ENCODE results near the gene NSUN4.
A peak's percentile ranks its signal among the peaks of the same experiment; 100 is the strongest.

Gene NSUN4

GRCh38 chr1:46341222-46342083, 846 bp downstream of the NSUN4 start:
- Histone ChIP-seq H3K27ac (peak overlapping the region; percentile 93), H3K9me3 (ENCODE audit: control insufficient read depth, low read length) (no peaks in the 10 kb centered on the region), H3K4me2 (ENCODE audit: low read length) (peak overlapping the region; percentile 80), H3K4me1 (no peaks in the 10 kb centered on the region), H3K36me3 (ENCODE audit: control insufficient read depth, insufficient read depth, low read length) (no peaks in the 10 kb centered on the region), H3K79me2 (no peaks in the 10 kb centered on the region), H3K9ac (no peak overlapping the region), H3K4me3 (ENCODE audit: low read depth, low read length) (peak overlapping the region; percentile 85), H2AFZ (peak overlapping the region; percentile 80), H3K27me3 (ENCODE audit: control insufficient read depth, insufficient read depth, low read length) (no peaks in the 10 kb centered on the region)
- TF ChIP-seq, protein P1, sequence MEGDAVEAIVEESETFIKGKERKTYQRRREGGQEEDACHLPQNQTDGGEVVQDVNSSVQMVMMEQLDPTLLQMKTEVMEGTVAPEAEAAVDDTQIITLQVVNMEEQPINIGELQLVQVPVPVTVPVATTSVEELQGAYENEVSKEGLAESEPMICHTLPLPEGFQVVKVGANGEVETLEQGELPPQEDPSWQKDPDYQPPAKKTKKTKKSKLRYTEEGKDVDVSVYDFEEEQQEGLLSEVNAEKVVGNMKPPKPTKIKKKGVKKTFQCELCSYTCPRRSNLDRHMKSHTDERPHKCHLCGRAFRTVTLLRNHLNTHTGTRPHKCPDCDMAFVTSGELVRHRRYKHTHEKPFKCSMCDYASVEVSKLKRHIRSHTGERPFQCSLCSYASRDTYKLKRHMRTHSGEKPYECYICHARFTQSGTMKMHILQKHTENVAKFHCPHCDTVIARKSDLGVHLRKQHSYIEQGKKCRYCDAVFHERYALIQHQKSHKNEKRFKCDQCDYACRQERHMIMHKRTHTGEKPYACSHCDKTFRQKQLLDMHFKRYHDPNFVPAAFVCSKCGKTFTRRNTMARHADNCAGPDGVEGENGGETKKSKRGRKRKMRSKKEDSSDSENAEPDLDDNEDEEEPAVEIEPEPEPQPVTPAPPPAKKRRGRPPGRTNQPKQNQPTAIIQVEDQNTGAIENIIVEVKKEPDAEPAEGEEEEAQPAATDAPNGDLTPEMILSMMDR (IDR thresholded peaks at IDR 0.05) = no peak

DNA sequence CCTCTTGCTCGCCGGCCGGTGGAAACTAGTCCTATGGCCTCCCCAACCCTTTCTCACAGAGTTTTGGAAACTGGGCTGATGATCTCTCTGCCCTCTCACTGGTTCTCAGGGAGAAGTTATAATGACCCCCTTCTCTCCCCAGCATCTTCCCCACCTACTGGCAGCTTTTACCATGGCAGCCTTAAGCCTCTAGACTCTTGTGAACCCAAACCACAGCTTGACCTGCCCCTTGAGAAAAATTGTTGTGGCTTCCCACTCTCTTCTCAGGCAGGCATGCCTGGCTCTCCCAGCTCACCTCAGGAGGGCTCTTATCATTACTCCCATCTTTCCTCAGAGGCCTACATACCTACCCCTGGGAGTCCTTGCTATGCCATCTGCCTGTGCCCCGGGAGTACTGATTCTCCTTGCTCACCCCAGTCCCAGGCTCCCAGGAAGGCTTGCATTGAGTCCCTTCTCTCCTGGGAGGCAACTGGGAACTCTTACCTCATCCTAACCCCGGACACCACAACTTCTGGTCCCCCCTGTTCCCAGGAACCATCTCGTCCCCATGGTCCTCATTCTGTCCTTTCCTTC, 1.6 kb downstream of the NSUN4 start:
- Histone ChIP-seq H3K9ac (no peak overlapping the region), H3K27ac (no peak overlapping the region), H3K9me3 (ENCODE audit: control insufficient read depth, low read length) (no peaks in the 10 kb centered on the region), H3K4me1 (no peaks in the 10 kb centered on the region), H3K4me3 (ENCODE audit: low read depth, low read length) (no peak overlapping the region), H2AFZ (no peak overlapping the region), H3K36me3 (ENCODE audit: control insufficient read depth, insufficient read depth, low read length) (no peaks in the 10 kb centered on the region), H3K27me3 (ENCODE audit: control insufficient read depth, insufficient read depth, low read length) (no peaks in the 10 kb centered on the region), H3K4me2 (ENCODE audit: low read length) (no peak overlapping the region), H3K79me2 (no peaks in the 10 kb centered on the region)
- TF ChIP-seq, protein P1 (IDR thresholded peaks at IDR 0.05) = no peak

GRCh38 chr1:46342677-46343350, 2.2 kb downstream of the NSUN4 start:
- Histone ChIP-seq H3K9ac (no peak overlapping the region), H2AFZ (no peak overlapping the region), H3K36me3 (ENCODE audit: control insufficient read depth, insufficient read depth, low read length) (no peaks in the 10 kb centered on the region), H3K79me2 (no peaks in the 10 kb centered on the region), H3K4me1 (no peaks in the 10 kb centered on the region), H3K27me3 (ENCODE audit: control insufficient read depth, insufficient read depth, low read length) (no peaks in the 10 kb centered on the region), H3K4me3 (ENCODE audit: low read depth, low read length) (no peak overlapping the region), H3K4me2 (ENCODE audit: low read length) (no peak overlapping the region), H3K9me3 (ENCODE audit: control insufficient read depth, low read length) (no peaks in the 10 kb centered on the region), H3K27ac (no peak overlapping the region)
- TF ChIP-seq, protein P1 (IDR thresholded peaks at IDR 0.05) = no peak

GRCh38 chr1:46343351-46343695, 2.7 kb downstream of the NSUN4 start:
- no peak overlapping the region for H3K27ac ChIP-seq
- no peak overlapping the region for H3K9ac ChIP-seq
- no peaks in the 10 kb centered on the region for H3K9me3 ChIP-seq (ENCODE audit: control insufficient read depth, low read length)
- H2AFZ ChIP-seq = no peak overlapping the region
- H3K4me2 ChIP-seq (ENCODE audit: low read length) = no peak overlapping the region
- no peaks in the 10 kb centered on the region for H3K36me3 ChIP-seq (ENCODE audit: control insufficient read depth, insufficient read depth, low read length)
- H3K4me1 ChIP-seq = no peaks in the 10 kb centered on the region
- no peaks in the 10 kb centered on the region for H3K79me2 ChIP-seq
- H3K4me3 ChIP-seq (ENCODE audit: low read depth, low read length) = no peak overlapping the region
- TF ChIP-seq, protein P1 (IDR thresholded peaks at IDR 0.05) = no peak
- no peaks in the 10 kb centered on the region for H3K27me3 ChIP-seq (ENCODE audit: control insufficient read depth, insufficient read depth, low read length)
